Peyer's patch (tissue), 4 donors: ENCODE data around the gene TMEM190. TPM values are rescaled to one million over a fixed set of nuclear protein-coding genes. Genes with fewer than 3 reads are reported as not detected.

Experiments used
- DNase-seq, 3 donors: peaks; one replicate each; pipeline ENCODE4 v3.0.0-alpha.2; 2017 to 2019
- H3K27ac ChIP-seq, 4 donors: fragments of 200-600 bp; sonication (generic); one replicate each; pipeline ENCODE4 v1.5.1; 2016 to 2019
- H3K27me3 ChIP-seq, 2 donors: fragments of 200-600 bp; sonication (generic); one replicate each; pipeline ENCODE4 v1.5.1; 2019
- H3K36me3 ChIP-seq, 3 donors: fragments of 200-600 bp; sonication (generic); one replicate each; pipeline ENCODE4 v1.5.1; 2016 to 2019
- H3K4me1 ChIP-seq, 4 donors: fragments of 200-600 bp; sonication (generic); one replicate each; pipeline ENCODE4 v1.5.1; 2016 to 2019
- H3K4me3 ChIP-seq, 4 donors: fragments of 200-600 bp; sonication (generic); 1 replicate in 3 of 4; 2 replicates in 1 of 4; pipeline ENCODE4 v1.5.1; 2016 to 2019; ENCODE audit warnings: mild to moderate bottlenecking in 1 of 4
- H3K9me3 ChIP-seq, 4 donors: fragments of 200-600 bp; sonication (generic); one replicate each; pipeline ENCODE4 v1.5.1; 2016 to 2019; ENCODE audit warnings: mild to moderate bottlenecking in 1 of 4
- POLR2A ChIP-seq, 2 donors: fragments of 450-650 bp; IDR thresholded peaks; one replicate each; pipeline ENCODE4 v1.5.1; 2017; ENCODE audit warnings: antibody characterized with exemption in 2 of 2, mild to moderate bottlenecking in 2 of 2, moderate library complexity in 2 of 2
- total RNA-seq, 4 donors: library from RNA; depleted of rRNA; stranded (reverse); fragments of >200 nt; gene quantifications; one replicate each; pipeline ENCODE4 v1.1.0, GENCODE V29; 2016
- TF ChIP-seq, protein P1 (sequence below), 6 experiments: fragments of 450-650 bp in 4 of 6; fragments of 200-600 bp in 2 of 6; sonication (generic) in 1 of 6; IDR thresholded peaks; one replicate each; pipeline ENCODE4 v1.5.1; 2017 to 2019; ENCODE audit warnings: antibody characterized with exemption in 6 of 6, mild to moderate bottlenecking in 3 of 6, moderate library complexity in 1 of 6

Gene TMEM190
- total RNA-seq, 4 donors from 2014 or later = not detected

DNA sequence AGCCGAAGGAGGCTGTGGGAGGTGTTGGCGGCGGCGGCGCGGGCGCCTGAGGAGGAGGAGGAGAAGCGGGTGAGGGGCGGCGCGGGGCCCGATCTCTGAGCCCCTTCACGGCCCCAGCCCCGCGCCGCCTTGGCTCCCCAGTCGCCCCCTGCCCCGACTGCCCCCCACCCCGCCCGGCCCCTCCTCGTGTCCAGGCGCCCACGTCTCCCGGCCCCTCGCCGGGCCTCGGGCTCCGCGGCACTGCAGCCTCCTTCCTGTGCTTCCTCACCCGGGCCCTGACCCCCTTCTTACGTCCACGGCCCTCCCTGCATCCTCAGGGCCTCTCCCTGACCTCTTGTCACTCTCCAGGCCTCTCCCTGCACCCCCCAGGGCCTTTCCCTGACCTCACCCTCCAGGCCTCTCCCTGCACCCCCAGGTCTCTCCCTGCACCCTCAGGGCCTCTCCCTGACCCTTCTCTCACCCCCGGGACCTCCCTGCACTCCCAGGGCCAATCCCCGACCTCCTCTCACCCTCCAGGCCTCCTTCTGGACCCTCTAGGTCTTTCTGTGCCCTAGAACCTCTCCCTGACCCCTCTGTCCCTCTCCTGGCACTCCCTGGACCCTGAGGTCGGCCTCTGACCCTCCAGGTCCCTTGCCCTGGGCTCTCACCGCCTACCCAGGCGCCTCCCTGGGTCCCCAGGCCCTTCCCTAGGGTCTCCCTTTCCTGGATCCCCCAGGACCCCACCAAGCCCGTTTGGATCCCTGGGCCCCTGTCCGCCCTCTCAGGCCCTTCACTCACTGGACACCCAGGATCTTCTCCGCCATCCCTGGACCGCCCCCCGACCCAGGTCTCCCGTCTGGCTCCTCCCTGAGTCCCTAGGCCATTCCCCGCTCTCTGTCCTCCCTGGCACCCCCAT, 36.5 kb upstream of the TMEM190 start:
- Histone ChIP-seq H3K9me3 (no peaks in the 10 kb centered on the region), H3K27ac (peak overlapping the region; percentile 84 to 98 (median 94)), H3K4me1 (peaks cover 0 to 20% (median 11%) of the 10 kb centered on the region in 4 donors), H3K4me3 (peak overlapping the region; percentile 70 to 94 (median 80)), H3K36me3 (peaks cover 0 to 22% (median 0%) of the 10 kb centered on the region in 3 donors), H3K27me3 (no peaks in the 10 kb centered on the region)
- TF ChIP-seq, protein P1, sequence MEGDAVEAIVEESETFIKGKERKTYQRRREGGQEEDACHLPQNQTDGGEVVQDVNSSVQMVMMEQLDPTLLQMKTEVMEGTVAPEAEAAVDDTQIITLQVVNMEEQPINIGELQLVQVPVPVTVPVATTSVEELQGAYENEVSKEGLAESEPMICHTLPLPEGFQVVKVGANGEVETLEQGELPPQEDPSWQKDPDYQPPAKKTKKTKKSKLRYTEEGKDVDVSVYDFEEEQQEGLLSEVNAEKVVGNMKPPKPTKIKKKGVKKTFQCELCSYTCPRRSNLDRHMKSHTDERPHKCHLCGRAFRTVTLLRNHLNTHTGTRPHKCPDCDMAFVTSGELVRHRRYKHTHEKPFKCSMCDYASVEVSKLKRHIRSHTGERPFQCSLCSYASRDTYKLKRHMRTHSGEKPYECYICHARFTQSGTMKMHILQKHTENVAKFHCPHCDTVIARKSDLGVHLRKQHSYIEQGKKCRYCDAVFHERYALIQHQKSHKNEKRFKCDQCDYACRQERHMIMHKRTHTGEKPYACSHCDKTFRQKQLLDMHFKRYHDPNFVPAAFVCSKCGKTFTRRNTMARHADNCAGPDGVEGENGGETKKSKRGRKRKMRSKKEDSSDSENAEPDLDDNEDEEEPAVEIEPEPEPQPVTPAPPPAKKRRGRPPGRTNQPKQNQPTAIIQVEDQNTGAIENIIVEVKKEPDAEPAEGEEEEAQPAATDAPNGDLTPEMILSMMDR (IDR thresholded peaks at IDR 0.05) = no peak
- peak; percentile 87 to 93 for TF ChIP-seq POLR2A (IDR thresholded peaks at IDR 0.05)
- peak in 1 of 3 donors; percentile 58 for DNase-seq

DNA sequence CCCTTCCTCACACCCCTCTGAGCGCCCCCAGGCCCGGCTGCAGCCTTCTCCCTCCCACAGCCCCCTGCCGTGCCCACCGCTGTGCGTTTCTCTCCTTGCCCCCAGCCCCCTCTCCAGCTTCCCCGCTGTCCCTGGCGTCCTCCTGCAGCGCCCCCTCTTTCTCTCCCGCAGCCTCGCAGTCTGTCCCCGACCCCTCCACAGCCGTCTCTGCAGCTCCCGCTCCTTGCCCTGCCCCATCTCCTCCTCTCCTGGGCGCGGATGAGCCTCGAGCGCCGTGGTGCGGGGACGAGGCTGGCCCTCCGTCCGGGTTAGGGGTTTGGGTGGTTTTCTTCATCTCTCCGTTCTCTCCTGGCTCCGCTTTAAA, 35.9 kb upstream of the TMEM190 start:
- DNase-seq = no peak
- no peaks in the 10 kb centered on the region for H3K9me3 ChIP-seq
- no peaks in the 10 kb centered on the region for H3K27me3 ChIP-seq
- H3K27ac ChIP-seq = peak overlapping the region; percentile 31 to 98 (median 94)
- H3K4me3 ChIP-seq = peak overlapping the region; percentile 70 to 94 (median 80)
- TF ChIP-seq POLR2A (IDR thresholded peaks at IDR 0.05) = no peak
- TF ChIP-seq, protein P1 (IDR thresholded peaks at IDR 0.05) = peak in 2 of 6 experiments; percentile 7 to 20
- peaks cover 0 to 22% (median 0%) of the 10 kb centered on the region in 3 donors for H3K36me3 ChIP-seq
- peaks cover 0 to 20% (median 13%) of the 10 kb centered on the region in 4 donors for H3K4me1 ChIP-seq

DNA sequence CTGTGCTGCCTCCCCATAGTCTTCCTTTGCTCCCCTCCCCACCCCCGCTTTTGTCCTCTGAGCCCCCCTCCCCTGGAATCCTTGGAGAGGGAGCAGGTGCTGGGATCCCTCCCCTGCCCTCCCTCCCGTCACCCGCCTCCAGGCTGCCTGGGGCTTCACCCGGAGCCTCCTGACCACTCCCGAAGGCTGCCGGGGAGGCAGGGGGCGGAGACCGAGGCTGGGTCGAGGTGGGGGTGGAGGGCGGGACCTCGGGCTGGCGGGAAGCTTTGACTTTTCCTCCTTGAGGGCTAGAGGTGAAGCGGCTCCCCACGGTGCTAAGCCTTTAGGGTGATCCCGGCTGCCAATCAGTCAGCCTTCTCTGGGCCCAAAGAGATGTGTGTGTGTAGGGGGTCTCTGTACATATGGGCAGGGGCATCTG, 35.4 kb upstream of the TMEM190 start:
- peak overlapping the region; percentile 31 to 98 (median 94) for H3K27ac ChIP-seq
- peaks cover 0 to 21% (median 14%) of the 10 kb centered on the region in 4 donors for H3K4me1 ChIP-seq
- H3K27me3 ChIP-seq = no peaks in the 10 kb centered on the region
- H3K9me3 ChIP-seq = no peaks in the 10 kb centered on the region
- no peak for TF ChIP-seq POLR2A (IDR thresholded peaks at IDR 0.05)
- TF ChIP-seq, protein P1 (IDR thresholded peaks at IDR 0.05) = no peak
- H3K36me3 ChIP-seq = peaks cover 0 to 22% (median 0%) of the 10 kb centered on the region in 3 donors
- peak overlapping the region; percentile 70 to 94 (median 80) for H3K4me3 ChIP-seq
- DNase-seq = peak; percentile 26 to 84 (median 83)

DNA sequence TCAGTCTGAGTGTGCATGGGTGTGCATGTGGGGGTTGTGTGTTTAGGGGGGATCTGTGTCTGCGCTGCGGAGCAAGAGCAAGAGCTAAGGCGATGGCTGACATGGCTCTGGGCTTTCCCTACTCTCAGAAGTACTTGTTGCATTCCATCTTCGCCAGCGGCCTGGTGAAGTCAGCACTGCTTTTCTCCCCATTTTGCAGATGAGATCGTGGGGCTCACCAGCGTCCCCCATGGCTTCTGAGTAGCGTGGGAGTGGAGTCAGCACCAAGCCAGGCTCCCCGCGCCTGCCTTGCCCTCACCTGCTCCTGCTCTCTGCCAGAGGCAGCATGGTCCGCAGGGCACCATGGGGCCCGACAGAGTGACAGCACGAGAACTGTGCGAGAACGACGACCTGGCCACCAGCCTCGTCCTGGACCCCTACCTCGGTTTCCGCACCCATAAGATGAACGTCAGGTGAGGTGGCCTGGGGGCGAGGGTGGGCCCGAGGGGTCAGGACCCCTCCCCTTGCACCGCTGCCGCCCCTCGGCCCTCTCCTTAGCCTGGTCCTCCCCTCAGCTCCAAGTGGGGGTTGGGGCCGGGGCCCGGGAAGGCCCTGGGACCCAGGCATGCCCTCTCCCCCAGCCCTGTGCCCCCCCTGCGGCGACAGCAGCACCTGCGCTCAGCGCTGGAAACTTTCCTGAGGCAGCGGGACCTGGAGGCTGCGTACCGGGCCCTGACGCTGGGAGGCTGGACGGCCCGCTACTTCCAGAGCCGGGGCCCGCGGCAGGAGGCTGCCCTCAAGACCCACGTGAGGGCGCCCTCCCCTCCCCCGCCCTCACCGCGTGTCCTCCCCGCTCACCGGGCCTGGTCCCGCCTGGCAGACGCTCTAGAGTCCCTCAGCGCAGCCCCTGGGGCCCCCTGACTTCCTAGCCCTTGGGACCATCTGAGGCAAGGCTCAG, 34.8 kb upstream of the TMEM190 start:
- Histone ChIP-seq H3K36me3 (peaks cover 0 to 28% (median 0%) of the 10 kb centered on the region in 3 donors), H3K4me3 (peak overlapping the region in 1 of 4 donors; percentile 70), H3K4me1 (peaks cover 0 to 21% (median 14%) of the 10 kb centered on the region in 4 donors), H3K27ac (no peak overlapping the region), H3K9me3 (no peaks in the 10 kb centered on the region), H3K27me3 (no peaks in the 10 kb centered on the region)
- TF ChIP-seq, protein P1 (IDR thresholded peaks at IDR 0.05) = no peak
- TF ChIP-seq POLR2A (IDR thresholded peaks at IDR 0.05) = no peak
- no peak for DNase-seq

DNA sequence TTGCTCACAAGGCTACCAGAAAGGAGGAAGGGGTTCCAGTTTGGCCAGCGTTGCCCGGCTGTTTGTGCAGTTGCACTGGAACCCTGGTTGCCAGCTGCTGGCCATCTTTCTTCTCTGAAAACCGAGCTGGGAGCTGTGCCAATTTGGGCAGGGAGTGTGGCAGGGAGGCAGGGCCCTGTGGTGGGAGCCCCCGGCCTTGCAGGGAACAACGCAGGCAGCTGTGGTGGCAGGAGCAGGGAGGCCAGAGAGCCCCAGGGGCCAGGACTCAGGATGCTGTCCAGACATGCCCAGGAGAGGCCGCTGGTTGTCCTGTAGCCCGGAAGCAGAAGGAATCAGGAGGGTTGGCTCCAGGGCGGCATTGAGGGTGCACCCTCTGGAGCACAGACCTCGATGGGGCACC, 32.2 kb upstream of the TMEM190 start:
- TF ChIP-seq POLR2A (IDR thresholded peaks at IDR 0.05) = no peak
- TF ChIP-seq, protein P1 (IDR thresholded peaks at IDR 0.05) = no peak
- peaks cover 0 to 21% (median 11%) of the 10 kb centered on the region in 4 donors for H3K4me1 ChIP-seq
- H3K36me3 ChIP-seq = peaks cover 0 to 30% (median 0%) of the 10 kb centered on the region in 3 donors
- no peaks in the 10 kb centered on the region for H3K9me3 ChIP-seq
- no peak for DNase-seq
- H3K27me3 ChIP-seq = no peaks in the 10 kb centered on the region
- H3K4me3 ChIP-seq = no peak overlapping the region
- H3K27ac ChIP-seq = no peak overlapping the region
